KMS-11 (cell line): ENCODE results near the gene LASP1NB.

ENCODE experiments used
- H2AFZ ChIP-seq: fragments of 200-600 bp; sonication (generic); 2 replicates; pipeline ENCODE4 v1.6.1; 2016; ENCODE audit warnings: antibody characterized with exemption, mixed run types, low read depth
- H3K27ac ChIP-seq: fragments of 200-600 bp; sonication (generic); 2 replicates; pipeline ENCODE4 v1.6.1; 2016; ENCODE audit warnings: mild to moderate bottlenecking, mixed run types
- H3K27me3 ChIP-seq: fragments of 200-600 bp; sonication (generic); 2 replicates; pipeline ENCODE4 v1.6.1; 2017; ENCODE audit warnings: mild to moderate bottlenecking, low read depth, mixed run types, moderate library complexity; ENCODE audit not compliant: insufficient read depth
- H3K36me3 ChIP-seq: fragments of 200-600 bp; sonication (generic); 2 replicates; pipeline ENCODE4 v1.6.1; 2017; ENCODE audit warnings: mild to moderate bottlenecking, mixed run types; ENCODE audit not compliant: insufficient read depth
- H3K4me1 ChIP-seq: fragments of 200-600 bp; sonication (generic); 2 replicates; pipeline ENCODE4 v1.6.1; 2016; ENCODE audit warnings: mild to moderate bottlenecking, low read depth, mixed run types; ENCODE audit not compliant: poor library complexity, severe bottlenecking
- H3K4me2 ChIP-seq: fragments of 200-600 bp; sonication (generic); 2 replicates; pipeline ENCODE4 v1.7.0; 2016; ENCODE audit warnings: mild to moderate bottlenecking, mixed run types
- H3K4me3 ChIP-seq: fragments of 200-600 bp; sonication (generic); IDR thresholded peaks from 2 replicates; pipeline ENCODE4 v1.6.1; 2017; ENCODE audit warnings: low read depth, low read length, mixed read lengths; ENCODE audit not compliant: insufficient read depth
- H3K79me2 ChIP-seq: fragments of 200-600 bp; sonication (generic); 2 replicates; pipeline ENCODE4 v1.6.1; 2016; ENCODE audit warnings: low read depth, mixed run types; ENCODE audit not compliant: insufficient read depth
- H3K9ac ChIP-seq: fragments of 200-600 bp; sonication (generic); 2 replicates; pipeline ENCODE4 v1.6.1; 2016; ENCODE audit warnings: mild to moderate bottlenecking, mixed run types
- H4K20me1 ChIP-seq: fragments of 200-600 bp; sonication (generic); 2 replicates; pipeline ENCODE4 v1.6.1; 2016; ENCODE audit warnings: mild to moderate bottlenecking, mixed run types; ENCODE audit not compliant: insufficient read depth
- CTCF ChIP-seq: fragments of 200-600 bp; sonication (generic); conservative IDR thresholded peaks from 2 replicates; pipeline ENCODE4 v1.6.1; 2017; ENCODE audit warnings: low read depth, mild to moderate bottlenecking, antibody characterized with exemption, low read length, moderate library complexity, mixed read lengths

The LASP1NB gene

GRCh38 chr17:38900978-38901656 is 24.3 kb upstream of the LASP1NB start:
- H3K9ac ChIP-seq = no peak overlapping the region
- no peaks in the 10 kb centered on the region for H3K36me3 ChIP-seq
- no peak overlapping the region for H3K4me2 ChIP-seq
- no peak overlapping the region for H3K4me3 ChIP-seq
- no peak for TF ChIP-seq CTCF
- peaks cover 36% of the 10 kb centered on the region for H3K4me1 ChIP-seq
- H4K20me1 ChIP-seq = no peaks in the 10 kb centered on the region
- H3K27me3 ChIP-seq = no peaks in the 10 kb centered on the region
- H3K79me2 ChIP-seq = no peaks in the 10 kb centered on the region
- no peak overlapping the region for H2AFZ ChIP-seq
- H3K27ac ChIP-seq = no peak overlapping the region

- no peaks in the 10 kb centered on the region for H4K20me1 ChIP-seq
- H3K79me2 ChIP-seq = no peaks in the 10 kb centered on the region
These were observed 22.0 kb upstream of the LASP1NB start for GRCh38 chr17:38903404-38903803.

GRCh38 chr17:38904892-38905291 is 20.5 kb upstream of the LASP1NB start:
- Histone ChIP-seq H3K9ac (no peak overlapping the region), H3K79me2 (no peaks in the 10 kb centered on the region), H3K27me3 (no peaks in the 10 kb centered on the region), H3K27ac (no peak overlapping the region), H3K4me3 (no peak overlapping the region), H3K4me2 (no peak overlapping the region), H3K4me1 (peaks cover 2% of the 10 kb centered on the region), H4K20me1 (no peaks in the 10 kb centered on the region), H3K36me3 (no peaks in the 10 kb centered on the region), H2AFZ (no peak overlapping the region)
- no peak for TF ChIP-seq CTCF

More at GRCh38 chr17:38903404-38903803, 22.0 kb upstream of the LASP1NB start:
- H3K4me1 ChIP-seq = peaks cover 15% of the 10 kb centered on the region
- no peak overlapping the region for H3K9ac ChIP-seq
- TF ChIP-seq CTCF = no peak
- no peak overlapping the region for H2AFZ ChIP-seq
- no peak overlapping the region for H3K4me3 ChIP-seq
- H3K27me3 ChIP-seq = no peaks in the 10 kb centered on the region
- H3K4me2 ChIP-seq = no peak overlapping the region
- H3K27ac ChIP-seq = no peak overlapping the region
- no peaks in the 10 kb centered on the region for H3K36me3 ChIP-seq

- TF ChIP-seq CTCF = no peak
- no peaks in the 10 kb centered on the region for H3K36me3 ChIP-seq
- no peak overlapping the region for H3K4me3 ChIP-seq
- no peaks in the 10 kb centered on the region for H3K79me2 ChIP-seq
- no peak overlapping the region for H2AFZ ChIP-seq
- no peak overlapping the region for H3K9ac ChIP-seq
- no peaks in the 10 kb centered on the region for H4K20me1 ChIP-seq
- H3K4me2 ChIP-seq = no peak overlapping the region
- no peaks in the 10 kb centered on the region for H3K4me1 ChIP-seq
- no peak overlapping the region for H3K27ac ChIP-seq
- H3K27me3 ChIP-seq = no peaks in the 10 kb centered on the region
These were observed 20.0 kb upstream of the LASP1NB start for GRCh38 chr17:38905375-38905774.
